Hindlimb muscle (tissue), 1 donor: ENCODE data around the gene ZMYND12. TPM values are rescaled to one million over a fixed set of nuclear protein-coding genes. Genes with fewer than 3 reads are reported as not detected.
"Not testable (repeated sequence)": the region's sequence is repeated elsewhere in the genome, so short reads cannot be mapped to it uniquely, and the experiment has no call there.

Experiments
- DNase-seq: peaks from one replicate; pipeline ENCODE4 v3.0.0-alpha.2; 2013
- polyA plus RNA-seq: library from polyadenylated mRNA; unstranded; fragments of 120-200 nt; gene quantifications from one replicate; pipeline ENCODE4 v1.2.1, GENCODE V29; 2013; ENCODE audit not compliant: insufficient read length

ZMYND12 gene, protein sequence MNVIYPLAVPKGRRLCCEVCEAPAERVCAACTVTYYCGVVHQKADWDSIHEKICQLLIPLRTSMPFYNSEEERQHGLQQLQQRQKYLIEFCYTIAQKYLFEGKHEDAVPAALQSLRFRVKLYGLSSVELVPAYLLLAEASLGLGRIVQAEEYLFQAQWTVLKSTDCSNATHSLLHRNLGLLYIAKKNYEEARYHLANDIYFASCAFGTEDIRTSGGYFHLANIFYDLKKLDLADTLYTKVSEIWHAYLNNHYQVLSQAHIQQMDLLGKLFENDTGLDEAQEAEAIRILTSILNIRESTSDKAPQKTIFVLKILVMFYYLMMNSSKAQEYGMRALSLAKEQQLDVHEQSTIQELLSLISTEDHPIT
- 0.48 TPM for polyA plus RNA-seq

DNA sequence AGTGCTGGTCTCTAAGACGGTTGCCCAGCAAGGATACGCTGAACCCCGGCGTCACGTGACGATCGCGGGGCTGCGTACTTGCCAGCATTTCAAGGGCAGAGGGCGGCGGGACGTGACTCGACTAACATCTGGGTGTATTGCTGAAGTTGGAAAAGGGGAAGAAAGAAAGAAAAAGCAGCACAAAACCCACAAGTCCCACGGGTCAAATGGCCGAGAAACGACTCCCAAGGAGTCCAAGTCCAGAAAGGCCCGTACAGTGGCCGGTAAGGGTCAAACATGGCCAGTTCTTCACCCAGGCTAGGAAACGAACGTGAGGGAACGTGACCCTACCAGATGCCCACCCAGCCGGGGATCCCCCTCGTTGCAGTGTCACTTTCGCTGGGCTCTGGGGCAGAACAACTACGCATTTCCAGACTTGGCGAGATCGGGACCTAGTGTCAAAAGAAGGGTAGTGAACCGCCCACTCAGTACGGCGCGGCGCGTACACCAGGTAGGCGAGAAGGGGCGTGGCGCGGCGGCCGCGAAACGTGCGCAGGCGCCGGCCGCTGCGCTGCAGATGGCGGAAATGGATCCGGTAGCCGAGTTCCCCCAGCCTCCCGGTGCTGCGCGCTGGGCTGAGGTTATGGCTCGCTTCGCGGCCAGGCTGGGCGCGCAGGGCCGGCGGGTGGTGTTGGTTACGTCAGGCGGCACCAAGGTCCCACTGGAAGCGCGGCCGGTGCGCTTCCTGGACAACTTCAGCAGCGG lies at the start of gene ZMYND12, which contains the start of gene PPCS:
Gene ZMYND12, minus strand, starts transcription at position 13 of the 744 bp plus-strand sequence. CDS start 25 bp downstream, outside the sequence.
Gene PPCS, plus strand, starts transcription at position 534 of the 744 bp plus-strand sequence. Its CDS starts 23 bp downstream, at position 557.
- DNase-seq = peak; percentile 90

DNA sequence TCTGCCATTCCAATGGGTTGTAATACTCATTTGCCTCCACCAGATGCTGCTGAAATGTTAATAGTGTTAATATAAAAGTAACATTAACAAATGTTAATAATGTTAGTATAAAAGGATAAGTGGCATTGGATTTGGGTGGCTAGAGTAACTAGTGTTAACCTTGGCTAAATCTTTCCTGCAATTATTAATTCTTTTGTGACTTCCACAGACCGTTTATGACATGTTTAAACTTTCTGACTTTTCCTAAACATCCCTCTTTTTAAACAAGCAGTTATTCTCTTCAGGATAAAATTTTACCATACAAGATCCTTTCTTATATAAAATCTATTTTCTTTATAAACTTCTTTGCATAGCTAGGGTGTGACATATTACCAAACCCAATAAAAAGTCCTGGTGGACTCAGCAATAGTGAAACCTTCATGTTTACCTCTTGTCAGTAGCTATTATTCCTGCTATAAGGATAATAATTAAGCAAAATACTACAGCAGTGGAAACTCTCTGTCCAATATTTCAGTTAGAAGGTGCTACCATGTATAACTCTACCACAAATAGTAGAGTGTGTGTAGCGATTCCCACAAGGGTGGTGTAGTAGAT lies 48.8 kb upstream of the ZMYND12 start:
- no peak for DNase-seq

DNA sequence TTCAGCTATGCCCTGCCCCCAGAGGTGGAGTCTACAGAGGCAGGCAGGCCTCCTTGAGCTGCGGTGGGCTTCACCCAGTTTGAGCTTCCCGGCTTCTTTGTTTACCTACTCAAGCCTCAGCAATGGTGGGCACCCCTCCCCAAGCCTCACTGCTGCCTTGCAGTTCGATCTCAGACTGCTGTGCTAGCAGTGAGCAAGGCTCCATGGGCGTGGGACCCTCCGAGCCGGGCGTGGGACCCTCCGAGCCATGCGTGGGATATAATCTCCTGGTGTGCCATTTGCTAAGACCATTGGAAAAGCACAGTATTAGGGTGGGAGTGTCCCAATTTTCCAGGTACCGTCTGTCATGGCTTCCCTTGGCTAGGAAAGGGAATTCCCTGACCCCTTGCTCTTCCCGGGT lies 46.2 kb upstream of the ZMYND12 start:
- DNase-seq = not testable (repeated sequence)

DNA sequence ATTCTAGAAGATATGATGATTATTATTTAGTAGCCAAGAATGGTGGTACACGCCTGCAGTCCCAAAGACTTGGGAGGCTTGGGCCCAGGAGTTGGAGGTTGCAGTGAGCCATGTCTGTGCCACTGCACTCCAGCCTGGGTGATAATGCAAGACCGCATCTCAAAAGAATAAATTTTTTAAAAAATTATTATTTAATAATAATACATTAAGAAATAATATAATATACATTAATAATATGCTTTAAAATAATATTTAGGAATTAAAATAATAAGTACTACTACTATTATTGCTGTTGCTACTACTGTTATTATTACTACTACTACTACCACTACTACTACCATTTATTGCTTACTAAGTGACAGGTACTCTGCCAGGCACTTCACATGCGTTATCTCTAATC lies 34.4 kb upstream of the ZMYND12 start:
- no peak for DNase-seq

DNA sequence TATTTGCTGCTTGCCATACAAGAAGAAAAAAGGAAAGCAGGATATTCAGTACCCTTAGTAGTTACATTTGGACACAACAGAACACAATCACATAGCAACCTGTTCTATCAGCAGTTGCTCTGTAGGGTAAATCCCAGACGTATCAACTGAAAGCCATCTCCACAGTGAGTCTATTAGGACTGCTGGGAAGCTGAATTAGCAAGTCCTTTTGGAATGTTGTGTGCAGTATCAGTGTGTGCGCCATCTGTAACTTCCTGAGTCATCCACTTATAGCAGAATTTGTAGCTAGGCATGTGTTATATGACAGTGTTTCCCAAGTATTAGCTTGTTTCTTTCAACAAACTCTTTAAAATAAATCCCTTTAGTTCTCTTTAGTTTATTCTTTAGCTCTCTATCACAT lies 28.6 kb upstream of the ZMYND12 start:
- DNase-seq = no peak

DNA sequence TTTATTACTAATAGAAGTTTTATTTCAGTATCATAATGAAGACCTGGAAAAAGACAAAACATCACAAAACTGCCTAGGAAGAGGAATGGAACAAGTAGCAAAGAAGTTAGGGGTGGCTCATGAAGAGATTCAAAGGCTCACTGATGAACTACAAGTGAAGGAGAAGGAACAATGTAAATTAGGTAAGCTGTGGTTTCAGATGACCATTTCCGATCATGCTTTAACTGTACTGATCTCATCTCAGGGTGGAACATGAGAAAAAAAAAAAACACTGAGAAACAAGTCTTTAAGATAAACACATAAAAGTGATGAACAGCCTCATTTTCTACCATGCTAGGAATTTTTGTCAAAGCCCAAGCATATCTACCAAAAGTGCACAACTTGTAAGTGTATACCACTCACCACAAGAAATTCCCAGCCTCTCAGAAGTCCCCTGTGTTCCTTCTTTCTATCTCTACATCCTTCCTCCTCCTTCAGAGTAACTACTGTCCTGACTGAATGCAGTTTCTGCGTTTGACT lies 26.9 kb upstream of the ZMYND12 start:
- DNase-seq = no peak

DNA sequence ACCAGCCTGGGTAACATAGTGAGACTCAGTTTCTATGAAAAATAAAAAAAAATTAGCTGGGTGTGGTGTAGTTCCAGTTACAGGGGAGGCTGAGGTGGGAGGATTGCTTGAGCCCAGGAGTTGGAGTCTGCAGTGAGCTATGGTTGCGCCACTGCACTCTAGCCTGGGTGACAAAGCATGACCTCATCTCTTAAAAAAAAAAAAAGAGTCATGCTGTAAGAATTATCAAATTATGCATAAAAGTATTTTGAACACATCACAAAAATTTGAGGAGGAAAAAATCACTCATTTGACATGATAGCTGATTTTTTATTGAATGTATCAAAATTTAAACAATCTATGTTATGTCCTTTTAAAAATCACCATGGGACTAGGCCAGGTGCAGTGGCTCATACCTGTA lies 25.1 kb upstream of the ZMYND12 start:
- DNase-seq = no peak

DNA sequence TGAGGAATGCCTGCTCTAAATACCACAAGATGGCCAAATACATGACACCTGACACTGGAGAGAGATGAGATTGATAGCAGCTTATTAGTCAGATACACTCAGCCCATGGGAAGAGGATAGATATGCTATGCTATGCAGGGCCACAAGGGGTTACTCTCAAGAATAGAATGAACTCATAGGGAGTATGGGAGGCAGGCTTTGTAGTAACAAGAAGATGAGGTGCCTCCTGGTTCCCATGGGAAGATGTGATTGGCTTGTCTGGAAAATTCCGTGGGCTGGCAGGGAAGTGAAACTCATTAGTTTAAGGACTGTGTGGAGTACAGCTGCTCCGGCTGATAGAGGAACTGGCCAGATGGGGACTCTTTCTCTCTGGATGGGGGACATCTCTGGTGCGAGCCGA lies 23.8 kb upstream of the ZMYND12 start:
- DNase-seq = no peak

DNA sequence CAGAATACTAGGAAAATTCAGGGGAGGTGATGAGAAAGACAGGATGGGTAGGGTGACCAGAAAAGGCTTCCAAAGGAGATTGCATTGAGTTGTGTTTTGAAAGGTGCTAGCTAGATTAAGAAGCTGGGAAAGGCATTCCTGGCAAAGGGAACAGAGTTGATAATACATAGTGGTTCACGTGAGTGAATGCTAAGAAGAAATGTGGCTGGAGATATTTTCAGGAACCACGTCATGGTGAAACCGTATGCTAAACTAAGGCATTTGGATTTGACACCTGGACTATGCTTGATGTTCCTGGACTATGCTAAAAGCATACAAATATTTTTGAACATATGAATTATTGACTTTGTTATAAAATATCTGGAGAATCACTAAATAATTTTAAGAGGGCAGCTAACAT lies 22.0 kb upstream of the ZMYND12 start:
- DNase-seq = no peak

DNA sequence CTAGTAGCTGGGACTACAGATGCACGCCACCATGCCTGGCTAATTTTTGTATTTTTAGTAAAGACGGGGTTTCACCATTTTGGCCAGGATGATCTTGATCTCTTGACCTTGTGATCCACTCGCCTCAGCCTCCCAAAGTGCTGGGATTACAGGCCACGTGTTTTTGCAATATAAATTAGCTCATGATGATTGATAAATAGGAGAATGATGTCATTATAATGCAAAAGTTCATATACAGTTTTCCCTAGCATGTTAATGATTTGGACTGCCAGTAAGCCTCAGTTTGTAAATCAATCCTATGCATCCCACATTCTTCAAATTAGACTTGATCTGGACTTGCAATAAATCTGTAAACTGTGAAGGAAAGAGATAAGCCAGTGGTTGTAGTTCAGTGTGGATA lies 21.5 kb upstream of the ZMYND12 start:
- DNase-seq = not testable (repeated sequence)

DNA sequence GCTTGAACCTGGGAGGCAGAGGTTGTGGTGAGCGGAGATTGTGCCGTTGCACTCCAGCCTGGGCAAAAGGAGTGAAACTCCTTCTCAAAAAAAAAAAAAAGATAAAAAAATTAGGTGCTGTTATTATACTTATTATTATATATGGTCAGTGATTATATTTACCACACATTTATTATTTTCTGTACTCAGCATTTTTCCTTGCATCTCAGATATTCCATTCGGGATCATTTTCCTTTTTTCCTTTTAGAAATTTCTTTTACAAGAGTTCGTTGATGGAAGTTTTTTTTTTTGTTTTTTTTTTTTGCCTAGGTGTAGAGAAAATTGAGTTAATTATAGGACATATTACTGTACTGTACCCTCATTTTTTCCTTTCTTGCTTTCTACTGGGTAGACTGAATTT lies 20.8 kb upstream of the ZMYND12 start:
- DNase-seq = no peak

DNA sequence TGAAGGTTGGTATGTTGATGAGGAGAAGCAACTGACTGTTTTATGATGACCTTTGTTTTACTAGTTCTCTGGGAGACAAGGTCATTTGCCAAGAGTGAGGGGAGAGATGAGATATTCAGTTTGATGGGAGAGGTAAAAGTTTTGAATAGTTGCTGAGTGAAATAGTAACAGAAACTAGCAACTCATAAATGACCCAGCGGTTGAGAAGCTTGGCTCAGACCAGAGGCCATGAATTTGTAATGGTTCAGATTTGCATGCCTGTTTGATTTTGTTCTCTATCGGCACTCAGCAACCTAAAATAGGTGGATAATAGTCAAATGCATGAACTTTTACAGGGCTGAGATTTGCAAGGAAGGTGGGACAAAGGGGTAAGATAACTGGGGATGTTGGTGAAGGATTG lies 13.9 kb upstream of the ZMYND12 start:
- no peak for DNase-seq

DNA sequence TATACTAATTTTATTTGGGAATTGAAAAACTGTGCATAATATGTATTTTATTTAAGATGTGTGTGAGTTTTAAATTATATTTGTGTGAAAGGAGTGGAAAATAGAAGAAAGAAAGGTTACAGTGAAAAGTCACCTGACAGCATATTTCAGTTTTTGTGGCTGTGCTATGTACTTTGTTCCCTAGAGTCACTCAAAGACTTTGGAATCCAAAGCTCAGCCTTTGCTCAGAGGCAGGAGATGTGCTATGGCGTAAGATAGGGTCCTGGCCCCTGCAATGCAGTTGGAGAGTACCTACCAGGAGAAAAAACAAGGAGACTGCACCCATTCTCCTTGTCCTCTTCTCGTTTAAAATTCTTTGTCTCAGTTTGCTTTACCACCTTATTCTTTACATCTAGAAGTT lies 10.2 kb upstream of the ZMYND12 start:
- no peak for DNase-seq

DNA sequence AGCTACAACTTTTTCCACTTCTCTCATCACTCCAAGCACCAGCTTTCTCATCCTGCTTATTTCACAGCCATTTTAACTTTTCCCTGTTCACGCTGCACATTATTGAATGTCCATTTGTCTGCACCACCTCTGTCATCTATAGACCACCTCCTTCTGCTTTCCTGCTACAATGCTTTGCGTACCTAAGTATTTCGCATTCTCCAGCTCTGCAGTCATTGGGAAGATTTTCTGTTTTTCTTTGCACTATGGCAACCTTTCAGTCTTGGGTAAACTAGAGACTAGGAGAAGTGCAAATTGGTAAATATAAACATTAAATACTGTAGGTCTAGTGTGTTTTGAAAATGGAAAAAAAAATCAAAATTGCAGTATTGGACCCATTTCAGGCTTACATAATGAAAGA lies 8.1 kb upstream of the ZMYND12 start:
- DNase-seq = no peak

DNA sequence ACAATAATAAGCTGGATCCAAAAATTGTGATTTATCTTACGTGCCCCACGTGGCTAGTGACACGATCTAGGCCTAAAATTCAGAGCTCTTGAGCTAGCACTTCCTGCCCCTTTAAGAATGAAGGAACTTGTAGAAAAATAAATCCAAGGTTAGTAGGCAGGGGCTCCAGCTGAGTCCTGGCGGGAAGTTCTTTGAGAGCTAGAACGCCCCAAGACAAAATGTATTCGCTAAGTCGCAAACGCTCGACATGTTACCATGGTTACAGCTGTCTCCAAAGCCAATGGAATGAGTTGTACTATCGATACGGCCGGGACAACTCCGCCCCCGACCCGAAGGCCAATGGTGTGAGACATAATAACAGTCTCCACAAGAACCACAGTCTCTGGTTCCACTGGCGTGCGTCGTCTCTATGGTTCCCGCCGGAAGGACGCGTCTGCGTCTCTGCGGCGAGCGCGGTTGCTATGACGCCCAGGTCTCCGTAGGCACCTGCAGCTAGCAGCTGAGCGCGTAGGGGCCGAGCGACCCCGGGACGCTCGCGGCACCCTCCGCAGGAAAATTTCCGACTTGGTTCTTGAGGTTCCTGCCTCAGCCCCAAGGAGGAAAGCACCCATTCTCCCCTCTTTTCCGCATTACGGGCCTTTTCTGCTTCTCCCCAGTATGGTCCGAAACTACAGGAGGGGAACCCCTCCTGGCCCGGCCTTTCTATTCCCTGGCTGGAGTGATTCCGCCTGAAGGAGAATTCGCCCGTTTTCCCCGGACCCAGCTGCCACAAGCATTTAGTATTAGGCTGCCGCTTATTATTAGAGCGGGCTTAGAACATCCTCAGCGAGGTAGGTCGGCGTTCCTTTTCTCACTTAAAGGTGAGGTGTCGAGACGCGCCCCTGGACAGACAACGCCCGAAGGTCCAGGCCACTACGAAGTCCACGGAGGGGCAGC lies 7.3 kb upstream of the ZMYND12 start, which contains the start of gene CCDC30:
Gene CCDC30, plus strand, starts transcription at position 459 of the 936 bp plus-strand sequence. CDS start 17,266 bp downstream, outside the sequence.
- peak; percentile 94 for DNase-seq

DNA sequence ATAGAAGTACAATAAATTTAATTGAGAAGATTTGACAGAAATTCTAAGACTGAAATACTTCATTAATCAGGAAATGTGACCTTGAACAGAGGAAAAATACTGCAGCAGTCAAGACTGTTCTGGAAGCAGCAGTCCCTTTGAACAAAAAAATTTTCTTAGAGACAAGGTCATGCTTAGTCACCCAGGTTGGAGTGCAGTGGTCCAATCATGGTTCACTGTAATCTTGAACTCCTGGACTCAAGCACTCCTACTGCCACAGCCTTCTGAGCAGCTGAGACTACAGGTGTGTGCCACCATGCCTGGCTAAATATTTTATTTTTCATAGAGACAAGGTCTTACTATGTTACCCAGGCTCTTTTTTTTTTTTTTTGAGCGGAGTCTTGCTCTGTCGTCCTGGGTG lies 5.4 kb upstream of the ZMYND12 start:
- DNase-seq = no peak

DNA sequence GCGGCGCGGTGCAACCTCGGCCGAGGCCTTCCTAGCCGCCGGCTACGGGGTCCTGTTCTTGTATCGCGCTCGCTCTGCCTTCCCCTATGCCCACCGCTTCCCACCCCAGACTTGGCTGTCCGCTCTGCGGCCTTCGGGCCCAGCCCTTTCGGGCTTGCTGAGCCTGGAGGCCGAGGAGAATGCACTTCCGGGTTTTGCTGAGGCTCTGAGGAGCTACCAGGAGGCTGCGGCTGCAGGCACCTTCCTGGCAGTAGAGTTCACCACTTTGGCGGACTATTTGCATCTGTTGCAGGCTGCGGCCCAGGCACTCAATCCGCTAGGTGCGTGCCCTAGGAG lies 900 bp upstream of the ZMYND12 start:
- DNase-seq = no peak

DNA sequence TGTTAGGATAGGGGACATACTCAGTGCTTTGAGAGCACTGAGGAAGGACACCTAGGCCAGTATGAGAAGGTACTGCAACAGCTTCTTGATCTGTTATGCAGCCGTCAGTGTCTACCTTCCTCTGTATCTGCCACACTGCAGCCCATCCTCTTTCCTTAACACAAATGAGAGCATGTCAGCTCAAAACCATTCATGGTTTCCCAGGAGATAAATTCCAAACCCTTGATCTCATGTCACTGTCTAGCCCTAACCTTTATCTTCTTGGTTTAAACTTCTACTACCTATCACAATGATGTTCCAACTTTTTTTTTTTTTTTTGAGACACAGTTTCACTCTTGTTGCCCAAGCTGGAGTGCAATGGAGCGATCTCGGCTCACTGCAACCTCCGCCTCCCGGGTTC lies 1.4 kb downstream of the ZMYND12 start:
- no peak for DNase-seq

DNA sequence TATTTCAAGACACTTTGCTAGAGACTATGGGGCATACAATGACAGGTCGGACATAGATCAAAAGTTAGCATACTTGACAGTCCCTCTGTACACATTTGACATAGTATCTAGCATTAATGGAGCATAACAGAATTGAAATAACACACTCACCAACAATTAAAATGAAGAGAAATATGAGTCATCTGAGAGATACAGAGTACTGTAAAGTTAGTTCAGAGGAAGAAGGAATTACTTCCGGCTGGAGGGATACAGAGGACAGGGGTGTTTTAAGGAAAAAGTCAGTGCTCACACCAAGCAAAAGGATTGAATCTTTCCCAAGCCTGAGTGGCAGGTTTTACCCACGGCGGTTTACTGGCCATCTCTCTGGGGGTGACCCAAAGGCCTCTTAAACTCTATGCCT lies 2.4 kb downstream of the ZMYND12 start:
- no peak for DNase-seq

DNA sequence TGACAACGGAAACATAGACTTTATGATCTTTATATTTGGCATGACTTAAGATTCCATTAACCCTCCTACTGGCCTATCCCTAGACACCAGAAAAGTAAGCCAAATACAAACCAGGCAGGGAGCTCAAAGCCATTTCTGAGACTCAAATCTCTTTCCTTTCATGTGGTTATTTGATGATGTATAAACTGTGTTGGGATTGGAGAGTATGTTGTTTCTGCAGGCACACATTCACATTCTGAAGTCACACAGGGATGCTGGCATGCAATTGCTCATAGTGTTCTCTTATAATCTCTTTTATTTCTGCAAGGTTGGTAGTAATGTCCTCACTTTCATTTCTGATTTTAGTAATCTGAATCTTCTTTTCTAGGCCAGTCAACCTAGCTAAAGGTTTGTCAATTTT lies 5.8 kb downstream of the ZMYND12 start:
- no peak for DNase-seq

DNA sequence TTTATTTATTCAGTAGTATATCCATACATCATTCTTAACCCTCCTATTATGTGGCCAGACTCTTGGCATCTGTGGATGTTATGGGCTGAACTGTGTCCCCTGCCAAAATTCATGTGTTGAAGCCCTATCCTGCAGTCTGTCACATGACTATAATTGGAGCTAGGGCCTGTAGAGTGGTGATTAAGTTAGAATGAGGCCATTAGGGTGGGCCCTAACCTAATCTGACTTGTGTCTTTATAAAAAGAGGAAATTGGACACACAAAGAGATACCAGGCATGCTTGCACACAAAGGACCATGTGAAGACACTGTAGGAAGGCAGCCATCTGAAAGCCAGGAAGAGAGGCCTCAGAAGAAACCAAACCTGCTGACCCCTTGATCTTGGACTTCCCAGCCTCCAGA lies 6.6 kb downstream of the ZMYND12 start:
- DNase-seq = no peak

DNA sequence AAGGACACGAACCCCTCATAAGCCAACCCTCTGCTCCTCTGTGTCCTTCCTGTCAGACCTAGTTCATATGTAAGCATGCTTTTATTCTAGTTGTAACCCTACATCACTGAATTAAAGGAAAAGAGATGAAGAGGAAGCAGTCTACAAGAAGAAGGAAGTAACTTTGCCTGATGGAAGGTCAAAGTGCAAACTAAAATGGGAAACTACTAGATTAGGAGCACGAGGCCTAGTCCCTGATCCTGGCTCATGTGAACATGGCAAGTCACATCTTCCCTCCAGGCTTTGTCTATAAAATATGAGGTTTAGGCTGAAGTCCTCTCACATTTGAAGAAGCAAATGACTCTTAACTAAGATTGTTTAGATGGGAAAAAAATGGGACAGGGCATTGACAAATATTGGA lies 13.2 kb downstream of the ZMYND12 start:
- DNase-seq = no peak
